Skeletal muscle cell (primary cell): ENCODE measurements around the gene MANF.
A peak's percentile ranks its signal among the peaks of the same experiment; 100 is the strongest.

Experiments used
- DNase-seq: peaks from one replicate; pipeline ENCODE4 v3.0.0-alpha.2; 2010; ENCODE audit warnings: low read depth
- H3K4me3 ChIP-seq: 2 replicates; pipeline ENCODE4 v1.5.1; 2011; ENCODE audit warnings: low read depth, mild to moderate bottlenecking, control low read depth, low read length, moderate library complexity

MANF gene

GRCh38 chr3:51384726-51385473 is at the start of gene MANF:
Gene MANF, plus strand, starts transcription at chr3:51385291. Its CDS starts 52 bp downstream, at chr3:51385343.
- peak; percentile 94 for DNase-seq
- H3K4me3 ChIP-seq = peak within 1 kb of the TSS; percentile 94

- no peak for DNase-seq
- no peak overlapping the region for H3K4me3 ChIP-seq
These were observed 48.8 kb upstream of the MANF start for GRCh38 chr3:51336261-51336660.

- no peak overlapping the region for H3K4me3 ChIP-seq
- no peak for DNase-seq
These were observed 47.4 kb upstream of the MANF start for GRCh38 chr3:51337666-51338065.

- no peak for DNase-seq
- no peak overlapping the region for H3K4me3 ChIP-seq
These were observed 46.5 kb upstream of the MANF start for GRCh38 chr3:51338632-51339031.

GRCh38 chr3:51340013-51340829 is 44.9 kb upstream of the MANF start:
- no peak overlapping the region for H3K4me3 ChIP-seq
- peak; percentile 83 for DNase-seq

GRCh38 chr3:51340989-51341636 is 44.0 kb upstream of the MANF start:
- DNase-seq = no peak

GRCh38 chr3:51343918-51344687 is 41.0 kb upstream of the MANF start:
- DNase-seq = peak; percentile 44

More at GRCh38 chr3:51340989-51341636, 44.0 kb upstream of the MANF start:
- H3K4me3 ChIP-seq = no peak overlapping the region

GRCh38 chr3:51350751-51351150 is 34.3 kb upstream of the MANF start:
- no peak for DNase-seq
- H3K4me3 ChIP-seq = no peak overlapping the region

More at GRCh38 chr3:51343918-51344687, 41.0 kb upstream of the MANF start:
- H3K4me3 ChIP-seq = no peak overlapping the region

GRCh38 chr3:51353131-51353530 is 32.0 kb upstream of the MANF start:
- no peak for DNase-seq
- H3K4me3 ChIP-seq = no peak overlapping the region

GRCh38 chr3:51353691-51354090 is 31.4 kb upstream of the MANF start:
- H3K4me3 ChIP-seq = no peak overlapping the region
- no peak for DNase-seq

- H3K4me3 ChIP-seq = no peak overlapping the region
- no peak for DNase-seq
These were observed 30.9 kb upstream of the MANF start for GRCh38 chr3:51354172-51354571.

GRCh38 chr3:51354731-51355615 is 30.1 kb upstream of the MANF start:
- DNase-seq = no peak
- no peak overlapping the region for H3K4me3 ChIP-seq

- no peak overlapping the region for H3K4me3 ChIP-seq
These were observed 29.1 kb upstream of the MANF start for GRCh38 chr3:51355891-51356578.

GRCh38 chr3:51357856-51358255 is 27.2 kb upstream of the MANF start:
- no peak for DNase-seq
- H3K4me3 ChIP-seq = no peak overlapping the region

More at GRCh38 chr3:51355891-51356578, 29.1 kb upstream of the MANF start:
- no peak for DNase-seq

- no peak overlapping the region for H3K4me3 ChIP-seq
- DNase-seq = no peak
These were observed 26.1 kb upstream of the MANF start for GRCh38 chr3:51358981-51359380.

- DNase-seq = no peak
- H3K4me3 ChIP-seq = no peak overlapping the region
These were observed 24.3 kb upstream of the MANF start for GRCh38 chr3:51360806-51361205.

- no peak for DNase-seq
- no peak overlapping the region for H3K4me3 ChIP-seq
These were observed 23.3 kb upstream of the MANF start for GRCh38 chr3:51361746-51362145.

- DNase-seq = no peak
- no peak overlapping the region for H3K4me3 ChIP-seq
These were observed 22.6 kb upstream of the MANF start for GRCh38 chr3:51362476-51362875.
